Measurements from ENCODE around the gene HECTD4.
"Not testable (repeated sequence)": the region's sequence is repeated elsewhere in the genome, so short reads cannot be mapped to it uniquely, and the experiment has no call there.

The HECTD4 gene

GRCh38 chr12:112352921-112353320 is 29.3 kb downstream of the HECTD4 start:
- DNase-seq = no peak

- no peak for DNase-seq
Observed at GRCh38 chr12:112350593-112351592, 31.3 kb downstream of the HECTD4 start.

- DNase-seq = no peak
Observed at GRCh38 chr12:112349431-112349830, 32.8 kb downstream of the HECTD4 start.

- not testable (repeated sequence) for DNase-seq
Observed at GRCh38 chr12:112348926-112349325, 33.3 kb downstream of the HECTD4 start.

GRCh38 chr12:112347581-112347982 is 34.6 kb downstream of the HECTD4 start:
- no peak for DNase-seq

- no peak for DNase-seq
Observed at GRCh38 chr12:112346194-112346593, 36.0 kb downstream of the HECTD4 start.

GRCh38 chr12:112344220-112344619 is 38.0 kb downstream of the HECTD4 start:
- no peak for DNase-seq

- DNase-seq = no peak
Observed at GRCh38 chr12:112342587-112342986, 39.6 kb downstream of the HECTD4 start.

- DNase-seq = no peak
Observed at GRCh38 chr12:112341046-112341825, 41.0 kb downstream of the HECTD4 start.

- no peak for DNase-seq
Observed at GRCh38 chr12:112340230-112340629, 42.0 kb downstream of the HECTD4 start.

GRCh38 chr12:112334999-112335398 is 47.2 kb downstream of the HECTD4 start:
- DNase-seq = not testable (repeated sequence)

GRCh38 chr12:112333019-112333418 is 49.2 kb downstream of the HECTD4 start:
- DNase-seq = no peak

- no peak for DNase-seq
Observed at GRCh38 chr12:112331886-112332285, 50.3 kb downstream of the HECTD4 start.

- no peak for DNase-seq
Observed at GRCh38 chr12:112330706-112331105, 51.5 kb downstream of the HECTD4 start.

- DNase-seq = no peak
Observed at GRCh38 chr12:112328456-112329124, 53.6 kb downstream of the HECTD4 start.

GRCh38 chr12:112327209-112327938 is 54.9 kb downstream of the HECTD4 start:
- no peak for DNase-seq

GRCh38 chr12:112325622-112326207 is 56.5 kb downstream of the HECTD4 start:
- no peak for DNase-seq

GRCh38 chr12:112325157-112325556 is 57.1 kb downstream of the HECTD4 start:
- DNase-seq = no peak

GRCh38 chr12:112322882-112323547 is 59.2 kb downstream of the HECTD4 start:
- no peak for DNase-seq

- no peak for DNase-seq
Observed at GRCh38 chr12:112322441-112322840, 59.8 kb downstream of the HECTD4 start.

GRCh38 chr12:112321245-112321644 is 61.0 kb downstream of the HECTD4 start:
- no peak for DNase-seq

Data from stimulated activated CD4-positive, alpha-beta T cell treated with anti-CD3 and anti-CD28 coated beads, Interleukin-4, amount 100 ng/mL, for 1 hour (primary cell).